ENCODE measurements around the gene SRP68.

DNA sequence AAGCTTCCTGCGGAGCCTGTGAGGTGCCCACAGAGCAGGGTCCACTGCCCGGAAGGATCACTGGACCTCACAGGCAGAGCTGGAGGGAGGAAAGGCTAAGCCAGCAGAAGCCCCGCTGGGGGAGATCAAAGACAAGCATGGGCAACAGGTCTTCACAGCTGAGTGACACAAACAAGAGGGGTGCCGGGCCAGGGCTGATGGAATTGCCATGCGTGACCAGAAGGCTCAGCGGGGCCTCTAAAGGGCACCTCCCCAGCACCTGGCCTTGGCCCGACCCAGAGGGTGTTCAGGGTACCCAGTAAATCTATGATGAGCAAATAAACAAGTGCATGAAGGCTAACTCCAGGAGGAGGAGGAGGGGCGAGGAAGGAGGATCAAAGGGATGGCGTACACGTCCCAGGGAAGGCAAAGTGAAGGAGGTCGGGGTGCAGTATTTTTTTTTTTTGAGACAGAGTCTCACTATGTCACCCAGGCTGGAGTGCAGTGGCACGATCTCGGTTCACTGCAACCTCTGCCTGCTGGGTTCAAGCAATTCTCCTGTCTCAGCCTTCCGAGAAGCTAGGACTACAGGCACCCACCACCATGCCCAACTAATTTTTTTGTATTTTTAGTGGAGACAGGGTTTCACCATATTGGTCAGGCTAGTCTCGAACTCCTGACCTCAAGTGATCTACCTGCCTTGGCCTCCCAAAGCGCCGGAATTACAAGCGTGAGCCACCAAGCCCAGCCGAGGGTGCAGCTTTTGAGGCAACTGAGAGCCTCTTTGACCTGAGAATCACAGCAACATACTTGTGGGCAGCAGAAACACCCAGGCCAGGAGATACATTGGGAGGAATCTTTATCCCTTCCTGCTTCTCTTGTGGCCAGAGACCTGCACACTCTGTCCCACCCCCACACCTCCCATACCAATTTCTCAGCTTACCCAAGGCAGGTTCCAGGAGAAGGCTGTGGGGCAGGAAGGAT lies 47.4 kb upstream of the SRP68 start:
- TF ChIP-seq, protein P1, sequence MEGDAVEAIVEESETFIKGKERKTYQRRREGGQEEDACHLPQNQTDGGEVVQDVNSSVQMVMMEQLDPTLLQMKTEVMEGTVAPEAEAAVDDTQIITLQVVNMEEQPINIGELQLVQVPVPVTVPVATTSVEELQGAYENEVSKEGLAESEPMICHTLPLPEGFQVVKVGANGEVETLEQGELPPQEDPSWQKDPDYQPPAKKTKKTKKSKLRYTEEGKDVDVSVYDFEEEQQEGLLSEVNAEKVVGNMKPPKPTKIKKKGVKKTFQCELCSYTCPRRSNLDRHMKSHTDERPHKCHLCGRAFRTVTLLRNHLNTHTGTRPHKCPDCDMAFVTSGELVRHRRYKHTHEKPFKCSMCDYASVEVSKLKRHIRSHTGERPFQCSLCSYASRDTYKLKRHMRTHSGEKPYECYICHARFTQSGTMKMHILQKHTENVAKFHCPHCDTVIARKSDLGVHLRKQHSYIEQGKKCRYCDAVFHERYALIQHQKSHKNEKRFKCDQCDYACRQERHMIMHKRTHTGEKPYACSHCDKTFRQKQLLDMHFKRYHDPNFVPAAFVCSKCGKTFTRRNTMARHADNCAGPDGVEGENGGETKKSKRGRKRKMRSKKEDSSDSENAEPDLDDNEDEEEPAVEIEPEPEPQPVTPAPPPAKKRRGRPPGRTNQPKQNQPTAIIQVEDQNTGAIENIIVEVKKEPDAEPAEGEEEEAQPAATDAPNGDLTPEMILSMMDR (IDR thresholded peaks at IDR 0.05; ENCODE audit: low read length), result no peak
- no peak for TF ChIP-seq EZH2 (IDR thresholded peaks at IDR 0.05; ENCODE audit: borderline replicate concordance, low read length)
